Measurements from ENCODE around the gene S100A11. TPM values are rescaled to one million over a fixed set of nuclear protein-coding genes. Genes with fewer than 3 reads are reported as not detected.

The S100A11 gene
- total RNA-seq, 1 donor from 2014 or later, result 511 TPM

DNA sequence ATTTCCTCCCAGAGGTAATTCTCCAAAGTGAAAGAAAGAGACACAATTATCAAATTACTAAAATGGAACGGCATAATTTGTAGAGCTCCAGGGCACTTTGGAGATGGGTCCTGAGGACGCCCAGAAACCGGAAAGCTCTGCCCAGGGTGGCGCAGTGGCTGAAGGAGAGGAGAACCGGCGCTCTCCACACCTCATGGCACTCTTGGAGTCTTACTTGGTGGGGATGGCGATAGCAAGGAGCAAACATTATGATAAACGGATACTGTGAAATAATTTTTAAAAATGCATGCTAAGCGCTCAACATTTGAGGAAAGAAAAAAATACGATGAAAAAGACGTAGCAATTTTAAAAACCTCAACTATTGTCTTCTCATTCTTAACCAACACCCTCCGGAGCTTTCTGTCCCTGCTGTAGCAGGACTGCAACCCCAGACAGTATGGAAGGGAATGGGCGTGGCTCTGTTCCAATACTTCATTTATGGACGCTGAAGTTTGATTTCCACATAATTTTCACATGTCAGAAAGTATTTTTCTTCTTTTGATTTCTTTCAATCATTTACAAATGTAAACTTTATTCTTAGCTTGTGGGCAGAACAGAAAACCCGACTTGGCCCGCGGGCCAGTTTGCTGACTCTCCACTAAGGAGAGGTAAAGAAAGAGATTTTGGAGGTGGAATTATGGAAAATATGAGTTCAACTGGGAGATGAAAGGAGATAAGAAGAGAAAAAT lies 1.1 kb downstream of the S100A11 start:
- no peak for DNase-seq (ENCODE audit: extremely low spot score, unreplicated experiment)

DNA sequence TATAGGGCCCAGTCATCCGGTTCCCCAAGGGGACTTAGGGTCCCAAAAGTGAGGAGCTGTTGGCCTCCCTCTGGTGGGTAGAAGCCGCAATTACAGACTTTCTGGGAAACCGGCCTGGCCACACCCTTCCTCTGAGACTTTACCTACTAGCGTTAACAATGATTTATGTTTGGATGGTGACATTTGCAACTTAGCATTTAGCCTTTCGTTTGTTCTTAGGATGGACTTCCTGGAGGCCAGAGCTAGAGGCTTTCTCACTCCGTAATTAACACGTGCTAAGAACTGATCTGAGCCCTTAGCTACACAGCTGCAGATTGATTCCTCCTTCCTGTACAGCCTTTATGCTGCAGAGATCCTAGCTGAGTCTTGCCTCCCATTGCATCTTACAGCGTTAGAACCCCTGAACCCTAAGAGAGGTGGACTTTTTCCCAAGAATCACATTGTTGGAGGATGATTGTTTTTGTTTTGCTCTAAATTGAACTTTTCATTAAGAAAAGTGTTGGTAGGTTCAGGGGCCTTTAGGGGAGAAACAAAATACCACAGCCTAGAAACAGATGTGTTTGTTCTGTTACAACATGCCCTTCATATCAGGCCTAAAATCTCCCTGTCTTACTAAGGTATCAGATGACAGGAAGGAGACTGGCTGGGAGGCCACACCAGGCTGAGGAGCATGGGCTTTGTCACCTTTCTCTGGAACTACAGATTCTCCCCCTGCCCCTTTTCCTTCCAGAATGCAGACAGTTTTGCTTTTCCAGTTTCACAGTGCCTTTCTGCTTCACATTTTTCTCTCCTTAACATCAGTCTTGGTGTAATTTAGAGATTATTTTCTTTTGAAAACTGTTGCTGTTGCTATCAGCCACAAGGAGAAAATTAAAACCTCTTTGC lies 1.9 kb downstream of the S100A11 start:
- Mint-ChIP-seq H3K27ac (peak overlapping the region; percentile 95), H3K4me1 (ENCODE audit: unreplicated experiment) (peaks cover 26% of the 10 kb centered on the region), H3K4me3 (peak overlapping the region; percentile 89), H3K27me3 (no peaks in the 10 kb centered on the region), H3K9me3 (peaks cover 4% of the 10 kb centered on the region), H3K36me3 (peaks cover 26% of the 10 kb centered on the region)
- TF ChIP-seq, protein P1, sequence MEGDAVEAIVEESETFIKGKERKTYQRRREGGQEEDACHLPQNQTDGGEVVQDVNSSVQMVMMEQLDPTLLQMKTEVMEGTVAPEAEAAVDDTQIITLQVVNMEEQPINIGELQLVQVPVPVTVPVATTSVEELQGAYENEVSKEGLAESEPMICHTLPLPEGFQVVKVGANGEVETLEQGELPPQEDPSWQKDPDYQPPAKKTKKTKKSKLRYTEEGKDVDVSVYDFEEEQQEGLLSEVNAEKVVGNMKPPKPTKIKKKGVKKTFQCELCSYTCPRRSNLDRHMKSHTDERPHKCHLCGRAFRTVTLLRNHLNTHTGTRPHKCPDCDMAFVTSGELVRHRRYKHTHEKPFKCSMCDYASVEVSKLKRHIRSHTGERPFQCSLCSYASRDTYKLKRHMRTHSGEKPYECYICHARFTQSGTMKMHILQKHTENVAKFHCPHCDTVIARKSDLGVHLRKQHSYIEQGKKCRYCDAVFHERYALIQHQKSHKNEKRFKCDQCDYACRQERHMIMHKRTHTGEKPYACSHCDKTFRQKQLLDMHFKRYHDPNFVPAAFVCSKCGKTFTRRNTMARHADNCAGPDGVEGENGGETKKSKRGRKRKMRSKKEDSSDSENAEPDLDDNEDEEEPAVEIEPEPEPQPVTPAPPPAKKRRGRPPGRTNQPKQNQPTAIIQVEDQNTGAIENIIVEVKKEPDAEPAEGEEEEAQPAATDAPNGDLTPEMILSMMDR (conservative IDR thresholded peaks at IDR 0.05), result peak; percentile 81
- no peak for DNase-seq (ENCODE audit: extremely low spot score, unreplicated experiment)

More for the DNA sequence above, 1.1 kb downstream of the S100A11 start:
- Mint-ChIP-seq H3K36me3 (peaks cover 24% of the 10 kb centered on the region), H3K9me3 (peaks cover 2% of the 10 kb centered on the region), H3K27ac (peak overlapping the region; percentile 95), H3K4me1 (ENCODE audit: unreplicated experiment) (peaks cover 26% of the 10 kb centered on the region), H3K27me3 (no peaks in the 10 kb centered on the region), H3K4me3 (peak overlapping the region; percentile 89)
- TF ChIP-seq, protein P1 (conservative IDR thresholded peaks at IDR 0.05), result no peak

DNA sequence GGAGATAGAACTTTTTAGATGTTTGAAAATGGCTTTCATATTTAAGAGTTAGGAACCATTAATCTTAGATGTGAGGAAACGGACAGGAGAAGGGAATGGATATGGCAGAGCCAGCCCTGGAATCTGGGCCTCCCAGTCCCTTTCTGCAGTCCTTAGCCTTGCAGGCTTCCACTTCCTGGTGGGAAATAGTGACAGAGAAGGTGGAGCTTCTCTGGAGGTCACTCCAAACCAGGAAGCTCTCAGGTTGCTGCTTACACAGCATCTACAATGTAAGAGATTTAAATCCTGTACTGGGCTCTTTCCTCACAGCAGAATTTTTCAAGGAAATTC lies 2.5 kb downstream of the S100A11 start:
- peak overlapping the region; percentile 89 for H3K4me3 Mint-ChIP-seq
- H3K27ac Mint-ChIP-seq, result peak overlapping the region; percentile 95
- H3K36me3 Mint-ChIP-seq, result peaks cover 26% of the 10 kb centered on the region
- DNase-seq (ENCODE audit: extremely low spot score, unreplicated experiment), result no peak
- TF ChIP-seq, protein P1 (conservative IDR thresholded peaks at IDR 0.05), result no peak
- peaks cover 4% of the 10 kb centered on the region for H3K9me3 Mint-ChIP-seq
- H3K4me1 Mint-ChIP-seq (ENCODE audit: unreplicated experiment), result peaks cover 26% of the 10 kb centered on the region
- H3K27me3 Mint-ChIP-seq, result no peaks in the 10 kb centered on the region

DNA sequence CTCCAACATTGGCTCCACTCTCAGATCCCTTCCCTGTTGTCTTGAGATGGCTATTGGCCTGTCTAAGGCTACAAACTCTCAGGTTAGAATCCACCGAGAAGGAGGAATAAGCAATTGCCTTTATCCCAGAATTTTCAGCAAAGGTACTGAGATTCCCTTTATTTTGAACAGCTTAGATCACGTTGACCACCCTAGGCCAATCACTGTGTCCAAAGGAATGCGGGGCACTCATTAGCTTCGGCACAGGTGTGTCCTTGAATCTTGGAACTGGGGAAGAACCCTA lies 6.9 kb downstream of the S100A11 start:
- H3K4me3 Mint-ChIP-seq, result no peak overlapping the region
- TF ChIP-seq, protein P1 (conservative IDR thresholded peaks at IDR 0.05), result no peak

DNA sequence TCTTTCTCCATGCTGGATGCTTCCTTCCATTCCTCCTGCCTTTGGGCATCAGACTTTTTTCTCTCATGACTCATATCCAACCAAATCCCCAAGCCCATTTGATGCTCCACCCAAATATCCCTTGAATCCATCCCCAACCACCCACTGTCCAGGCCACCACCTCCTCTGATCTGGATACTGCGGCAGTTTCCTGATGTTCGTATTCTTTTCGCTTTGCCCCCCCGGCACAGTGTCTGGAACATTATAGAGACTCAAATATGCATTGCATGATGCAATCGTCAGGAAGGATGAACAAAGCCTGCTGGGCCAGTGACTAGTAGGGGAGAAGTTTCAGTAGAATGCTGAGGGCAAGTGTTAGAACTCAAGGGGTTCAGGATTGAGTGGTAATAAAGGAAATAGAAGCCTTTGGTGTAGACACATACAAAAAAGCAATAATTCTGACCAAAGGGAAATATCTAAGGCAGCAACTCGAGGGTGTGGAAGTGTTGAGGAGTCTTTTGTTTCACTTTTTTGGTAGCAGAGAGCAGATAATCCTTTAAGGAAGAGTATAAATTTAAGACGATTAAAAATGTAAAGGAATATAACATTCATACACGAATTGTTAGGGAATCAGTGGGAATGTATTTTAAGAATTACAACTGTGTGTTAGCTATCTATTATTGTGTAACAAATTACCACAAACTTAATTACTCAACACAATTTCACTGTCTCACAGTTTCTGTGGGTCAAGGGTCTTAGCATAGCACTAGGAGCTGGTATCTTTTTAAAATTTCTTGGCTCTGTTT lies 7.5 kb downstream of the S100A11 start:
- Mint-ChIP-seq H3K27ac (peak overlapping the region; percentile 19), H3K36me3 (peaks cover 22% of the 10 kb centered on the region), H3K4me1 (ENCODE audit: unreplicated experiment) (peaks cover 12% of the 10 kb centered on the region), H3K4me3 (no peak overlapping the region), H3K27me3 (no peaks in the 10 kb centered on the region), H3K9me3 (peaks cover 4% of the 10 kb centered on the region)
- TF ChIP-seq, protein P1 (conservative IDR thresholded peaks at IDR 0.05), result no peak
- no peak for DNase-seq (ENCODE audit: extremely low spot score, unreplicated experiment)

More for the DNA sequence above, 6.9 kb downstream of the S100A11 start:
- peak overlapping the region; percentile 44 for H3K27ac Mint-ChIP-seq
- no peak for DNase-seq (ENCODE audit: extremely low spot score, unreplicated experiment)
- peaks cover 26% of the 10 kb centered on the region for H3K36me3 Mint-ChIP-seq
- peaks cover 4% of the 10 kb centered on the region for H3K9me3 Mint-ChIP-seq
- H3K27me3 Mint-ChIP-seq, result no peaks in the 10 kb centered on the region
- H3K4me1 Mint-ChIP-seq (ENCODE audit: unreplicated experiment), result peaks cover 15% of the 10 kb centered on the region
